HG03095 (cell line): ENCODE results near the gene LRRTM3.

Experiments
- ATAC-seq: cut with Tn5 transposase; IDR thresholded peaks from one replicate; pipeline ENCODE4 v1.9.1; 2021; ENCODE audit warnings: moderate library complexity; ENCODE audit not compliant: unreplicated experiment

LRRTM3 gene

DNA sequence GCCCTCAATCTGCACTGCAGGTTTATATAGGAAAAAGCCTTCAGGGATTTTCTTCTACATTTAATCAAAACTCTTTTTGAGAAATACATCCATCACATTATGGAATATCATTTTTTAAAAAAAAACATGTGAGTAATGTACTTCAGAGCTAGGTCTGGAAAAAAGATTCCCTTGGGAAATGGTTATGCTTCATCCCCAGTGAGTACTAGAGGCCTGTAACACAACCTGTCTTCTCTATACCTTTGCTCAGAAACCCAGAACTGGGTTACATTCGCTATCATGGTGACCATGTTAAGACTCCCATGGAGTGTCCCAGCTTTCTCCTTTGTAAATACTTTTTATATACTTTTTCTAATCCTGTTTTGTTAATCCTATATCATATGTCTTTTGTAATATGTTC lies 186.9 kb downstream of the LRRTM3 start:
- no peak for ATAC-seq

DNA sequence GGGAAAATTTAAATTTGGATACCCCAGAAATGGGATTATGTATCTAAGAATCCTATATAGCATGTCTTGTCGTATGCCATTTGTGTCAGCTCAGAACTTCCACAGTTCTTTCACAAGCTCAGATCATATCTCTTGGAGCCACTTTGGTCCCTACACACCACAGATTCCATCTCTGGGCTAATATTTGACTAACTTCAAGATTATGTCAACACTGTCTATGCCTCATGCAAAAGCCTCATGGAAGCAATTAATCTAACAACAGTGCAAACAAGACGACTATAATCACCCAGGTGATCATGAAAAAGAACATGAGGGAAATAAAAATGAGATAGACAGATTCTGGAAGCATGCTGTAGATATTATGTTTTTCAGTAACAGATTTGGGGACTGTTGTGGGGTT lies 189.1 kb downstream of the LRRTM3 start:
- ATAC-seq = no peak

DNA sequence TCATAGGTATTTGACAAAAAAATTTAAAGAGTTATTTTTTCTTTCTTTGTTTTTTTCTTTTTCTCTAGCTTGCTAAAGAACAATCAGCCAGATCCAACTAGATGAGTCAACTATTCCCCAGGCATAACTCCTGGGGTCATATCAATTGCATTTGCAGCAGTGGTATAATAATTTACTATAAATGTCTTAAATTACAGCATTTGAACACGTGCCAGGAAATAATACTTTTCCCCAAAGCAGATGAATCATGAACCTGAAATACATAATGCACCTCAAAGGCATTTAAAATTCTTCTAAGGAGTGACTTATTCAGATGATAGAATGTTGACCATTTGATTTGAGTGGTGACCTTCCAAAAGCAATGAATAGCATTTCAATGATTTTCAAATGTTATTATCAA lies 190.1 kb downstream of the LRRTM3 start:
- no peak for ATAC-seq

DNA sequence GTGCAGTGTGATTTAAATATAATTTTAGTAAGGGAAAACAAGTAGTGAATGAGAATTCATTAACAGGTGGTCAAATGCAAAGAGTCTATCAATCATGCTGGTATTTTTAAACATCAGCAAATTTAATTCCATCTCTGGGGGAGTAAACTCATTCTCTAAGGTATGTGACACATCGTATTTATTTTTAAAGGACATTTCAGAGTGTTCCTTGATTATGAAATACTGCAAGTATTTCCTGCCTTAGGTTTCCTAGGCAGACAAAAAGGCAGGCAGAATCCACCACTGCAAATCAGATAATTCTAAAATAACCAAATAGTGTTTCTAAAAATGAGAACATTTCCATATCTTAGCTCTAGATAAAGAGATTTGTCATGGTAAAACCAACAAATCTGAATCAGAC lies 193.8 kb downstream of the LRRTM3 start:
- no peak for ATAC-seq

DNA sequence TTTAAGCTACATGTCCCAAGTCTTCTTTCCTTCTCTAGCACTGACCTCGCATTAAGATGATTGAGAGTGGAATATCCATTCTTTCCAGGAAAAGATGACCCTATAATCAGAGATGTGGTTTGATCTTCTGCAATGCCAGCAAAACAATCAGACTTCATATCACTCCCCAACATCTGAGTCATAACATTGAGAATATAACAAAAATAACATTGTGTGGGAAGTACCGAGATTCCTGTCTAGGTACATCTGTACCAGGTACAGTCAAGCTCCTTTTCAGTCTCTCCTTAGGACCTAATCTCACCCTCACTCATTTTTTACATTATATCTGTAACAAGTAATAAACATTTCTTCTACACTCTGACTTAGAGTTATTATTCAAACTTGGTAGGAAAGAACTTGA lies 201.6 kb downstream of the LRRTM3 start:
- no peak for ATAC-seq

DNA sequence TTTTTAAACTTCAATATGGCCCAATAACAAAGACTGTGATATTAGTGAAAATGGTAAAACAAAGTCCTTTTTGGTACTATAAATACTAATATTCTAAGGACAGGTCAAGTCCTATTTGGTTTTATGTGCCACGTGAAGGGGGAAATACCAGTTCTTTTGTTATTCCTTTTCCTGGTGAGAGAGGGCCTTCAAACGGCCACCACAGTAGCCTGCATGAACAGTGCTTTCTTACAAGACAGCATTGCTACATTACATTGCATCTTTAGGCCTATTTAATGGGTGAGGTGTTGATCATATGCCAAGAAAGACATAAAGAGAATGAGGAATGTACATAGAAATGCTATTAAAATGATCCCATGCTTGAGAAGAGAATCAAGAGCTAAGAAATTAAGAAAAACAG lies 214.8 kb downstream of the LRRTM3 start:
- no peak for ATAC-seq

DNA sequence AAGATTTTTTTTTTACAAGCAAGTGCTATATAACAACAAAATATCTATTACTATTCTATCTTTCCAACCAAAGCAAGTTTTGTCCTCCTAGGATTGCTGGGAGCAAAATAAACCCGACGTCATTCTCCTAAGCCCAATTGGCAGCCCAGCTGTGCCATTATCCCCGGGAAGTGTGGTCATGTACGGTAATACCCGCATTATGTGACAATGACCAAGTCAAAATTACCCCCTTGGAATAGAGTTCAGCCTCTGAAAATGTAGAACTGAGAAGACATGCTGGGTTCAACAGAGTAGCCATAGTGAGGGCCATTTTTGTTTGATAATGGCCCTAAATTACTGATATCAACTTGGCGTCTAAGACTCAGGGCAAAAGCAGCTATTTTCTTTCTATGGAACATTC lies 215.5 kb downstream of the LRRTM3 start:
- no peak for ATAC-seq

DNA sequence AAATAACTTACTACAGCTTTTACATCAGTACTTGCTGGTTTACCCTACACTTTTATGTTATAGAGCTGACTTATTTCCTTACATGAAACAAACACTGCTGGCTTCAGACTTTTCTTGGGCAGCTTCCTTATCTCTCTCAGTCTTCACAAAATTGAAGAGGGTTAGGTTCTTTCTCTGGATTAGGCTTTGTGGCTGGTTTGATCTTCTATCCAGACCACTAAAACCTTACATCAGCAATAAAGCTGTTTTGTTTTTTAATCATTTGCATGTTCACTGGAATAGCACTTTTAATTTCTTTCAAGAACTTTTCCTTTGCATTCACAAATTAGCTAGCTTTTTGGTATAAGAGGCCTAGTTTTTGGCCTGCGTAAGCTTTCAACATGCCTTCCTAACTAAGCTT lies 218.7 kb downstream of the LRRTM3 start:
- no peak for ATAC-seq
